NCI-H187 treated with DMSO at 0.1 percent for 48 hours (cell line): Measurements from ENCODE around the gene RNMT.
"Not testable (repeated sequence)": the region's sequence is repeated elsewhere in the genome, so short reads cannot be mapped to it uniquely, and the experiment has no call there.

Experiments
- DNase-seq: peaks from one replicate; lab custom pipeline; 2025; lab: John Stamatoyannopoulos, UW

RNMT gene

GRCh38 chr18:13726232-13726971, at the start of gene RNMT, which contains the start of gene FAM210A:
Gene RNMT (plus strand): TSS chr18:13726673. CDS start chr18:13731518, 4,845 bp downstream.
Gene FAM210A (minus strand): TSS chr18:13726558. CDS start chr18:13682077, 44,481 bp downstream.
- peak; percentile 22 for DNase-seq

GRCh38 chr18:13677350-13677749, 49.1 kb upstream of the RNMT start:
- DNase-seq, result not testable (repeated sequence)

- no peak for DNase-seq
Measured at GRCh38 chr18:13680612-13681011, 45.9 kb upstream of the RNMT start.

- no peak for DNase-seq
Measured at GRCh38 chr18:13681701-13682100, 44.8 kb upstream of the RNMT start.

GRCh38 chr18:13684546-13684945, 41.9 kb upstream of the RNMT start:
- no peak for DNase-seq

DNA sequence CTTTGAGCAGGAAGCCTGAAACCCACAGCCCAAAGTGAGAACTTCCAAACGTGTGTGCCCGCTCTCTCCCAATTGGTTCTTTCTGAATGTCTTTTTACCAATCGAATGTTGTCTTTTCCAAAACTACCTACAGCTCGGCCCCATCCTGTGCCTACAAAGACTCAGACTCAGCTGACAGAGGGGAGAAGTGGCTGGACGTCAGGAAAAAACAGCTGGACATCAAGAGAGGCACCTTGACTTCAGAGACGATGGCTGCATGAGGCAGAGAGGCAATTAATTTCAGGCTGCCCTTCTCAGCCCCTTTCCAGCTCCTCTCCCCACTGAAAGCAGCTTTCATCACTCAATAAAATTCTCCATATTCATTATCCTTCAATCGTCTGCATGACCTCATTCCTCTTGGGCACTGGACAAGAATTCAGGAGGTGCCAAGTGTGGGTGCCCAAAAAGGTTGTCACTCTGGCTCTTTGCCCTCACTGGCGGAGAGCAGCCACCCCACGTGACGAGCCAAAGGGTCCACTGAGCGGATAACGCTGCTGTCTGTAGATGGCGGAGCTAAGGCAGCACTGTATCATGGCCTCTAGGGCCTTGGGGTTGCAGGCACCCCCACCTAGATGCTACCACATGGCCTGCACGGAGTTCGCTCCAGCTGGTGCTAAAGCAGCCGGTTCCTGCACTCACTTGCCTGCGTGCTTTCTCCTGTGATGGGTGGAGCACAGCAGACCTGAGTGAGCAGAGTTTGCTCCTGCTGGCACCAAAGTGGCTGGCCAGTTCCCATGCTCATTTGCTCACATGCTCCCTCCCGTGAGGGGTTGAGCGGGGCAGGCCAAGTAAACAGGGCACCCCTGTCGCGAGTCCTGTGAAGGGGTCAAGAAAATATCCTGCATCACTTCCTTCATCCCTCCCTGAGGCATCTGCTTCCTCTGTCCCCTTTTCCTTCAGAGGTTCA, 38.0 kb upstream of the RNMT start:
- DNase-seq, result no peak

DNA sequence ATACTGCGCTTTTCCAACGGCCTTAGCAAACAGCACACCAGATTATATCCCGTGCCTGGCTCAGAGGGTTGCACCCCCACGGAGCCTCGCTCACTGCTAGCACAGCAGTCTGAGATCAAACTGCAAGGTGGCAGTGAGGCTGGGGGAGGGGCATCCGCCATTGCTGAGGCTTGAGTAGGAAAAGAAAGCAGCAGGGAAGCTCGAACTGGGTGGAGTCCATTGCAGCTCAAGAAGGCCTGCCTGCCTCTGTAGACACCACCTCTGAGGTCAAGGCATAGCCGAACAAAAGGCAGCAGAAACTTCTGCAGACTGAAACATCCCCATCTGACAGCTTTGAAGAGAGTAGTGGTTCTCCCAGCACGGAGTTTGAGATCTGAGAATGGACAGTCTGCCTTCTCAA, 36.4 kb upstream of the RNMT start:
- not testable (repeated sequence) for DNase-seq

DNA sequence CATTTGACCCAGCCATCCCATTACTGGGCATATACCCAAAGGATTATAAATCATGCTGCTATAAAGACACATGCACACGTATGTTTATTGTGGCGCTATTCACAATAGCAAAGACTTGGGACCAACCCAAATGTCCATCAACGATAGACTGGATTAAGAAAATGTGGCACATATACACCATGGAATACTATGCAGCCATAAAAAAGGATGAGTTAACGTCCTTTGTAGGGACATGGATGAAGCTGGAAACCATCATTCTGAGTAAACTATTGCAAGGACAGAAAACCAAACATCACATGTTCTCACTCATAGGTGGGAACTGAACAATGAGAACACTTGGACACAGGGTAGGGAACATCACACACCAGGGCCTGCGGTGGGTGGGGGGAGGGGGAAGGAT, 31.1 kb upstream of the RNMT start:
- not testable (repeated sequence) for DNase-seq

GRCh38 chr18:13696961-13697360, 29.5 kb upstream of the RNMT start:
- no peak for DNase-seq

GRCh38 chr18:13700153-13700552, 26.3 kb upstream of the RNMT start:
- DNase-seq, result no peak

DNA sequence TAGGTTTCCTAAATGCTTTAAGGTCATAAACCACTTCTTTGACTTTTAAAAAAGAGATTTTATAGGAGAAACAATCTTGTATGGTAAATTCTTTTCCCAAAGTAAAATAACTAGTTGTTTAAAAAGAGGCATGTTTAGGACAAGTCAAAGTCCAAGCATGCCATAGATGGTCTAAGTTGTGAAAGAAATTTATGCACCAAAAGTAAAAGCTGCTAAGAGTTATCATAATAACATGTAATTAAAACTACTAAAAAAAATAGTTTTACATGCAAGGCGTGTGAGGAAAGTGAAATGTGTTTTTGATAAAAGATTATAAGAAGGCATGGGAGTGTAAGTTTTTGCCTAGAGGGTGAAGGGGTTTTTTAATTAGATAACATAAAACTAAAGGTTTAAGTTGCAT, 22.6 kb upstream of the RNMT start:
- no peak for DNase-seq

DNA sequence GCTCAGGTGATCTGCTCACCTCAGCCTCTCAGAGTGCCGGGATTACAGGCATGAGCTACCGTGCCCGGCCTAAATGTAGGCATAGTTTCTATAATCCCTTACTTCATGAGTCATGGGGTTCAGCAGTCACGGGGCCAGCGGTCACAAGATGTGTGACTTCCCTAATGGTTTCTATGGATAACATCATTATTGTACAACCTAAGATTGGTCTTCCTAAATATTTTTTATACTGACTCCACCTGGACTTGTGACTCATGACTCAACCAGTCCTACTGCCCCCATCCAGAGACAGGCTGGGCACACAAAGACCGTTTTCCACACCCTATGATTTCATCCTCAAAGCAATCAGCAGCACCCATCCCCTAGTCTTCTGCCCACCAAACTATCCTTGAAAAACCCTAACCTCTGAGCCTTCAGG, 16.1 kb upstream of the RNMT start:
- no peak for DNase-seq

DNA sequence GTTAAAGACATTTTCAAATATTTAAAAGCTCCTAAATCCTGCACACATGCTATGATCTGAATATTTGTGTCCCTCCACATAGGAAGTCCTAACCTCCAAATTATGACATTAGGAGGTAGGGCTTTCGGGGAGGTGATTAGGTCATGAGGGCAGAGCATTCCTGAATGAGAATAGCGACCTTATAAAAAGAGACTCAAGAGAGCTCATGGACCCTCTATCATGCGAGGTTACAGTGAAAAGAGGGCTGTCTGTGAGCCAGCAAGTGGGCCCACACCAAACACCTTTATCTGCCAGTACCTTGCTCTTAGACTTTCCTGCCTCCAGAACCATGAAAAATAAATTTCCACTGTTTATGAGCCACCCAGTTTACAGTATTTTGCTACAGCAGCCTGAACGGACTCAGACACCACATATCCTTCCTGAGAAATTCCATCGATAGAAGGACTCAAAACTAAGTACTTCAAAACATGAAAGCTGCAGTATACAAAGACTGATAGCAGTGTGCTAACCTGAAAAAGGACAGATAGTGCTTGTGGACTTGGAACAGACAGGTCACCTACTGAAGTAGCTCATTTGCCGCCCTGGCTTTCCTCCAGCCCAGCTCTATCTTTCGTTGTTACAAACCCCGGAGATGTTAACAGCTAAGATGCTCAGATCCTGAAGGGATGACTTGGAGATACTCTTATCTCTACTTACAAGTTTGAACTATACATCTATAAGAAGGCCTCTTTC, 13.9 kb upstream of the RNMT start:
- DNase-seq, result no peak

DNA sequence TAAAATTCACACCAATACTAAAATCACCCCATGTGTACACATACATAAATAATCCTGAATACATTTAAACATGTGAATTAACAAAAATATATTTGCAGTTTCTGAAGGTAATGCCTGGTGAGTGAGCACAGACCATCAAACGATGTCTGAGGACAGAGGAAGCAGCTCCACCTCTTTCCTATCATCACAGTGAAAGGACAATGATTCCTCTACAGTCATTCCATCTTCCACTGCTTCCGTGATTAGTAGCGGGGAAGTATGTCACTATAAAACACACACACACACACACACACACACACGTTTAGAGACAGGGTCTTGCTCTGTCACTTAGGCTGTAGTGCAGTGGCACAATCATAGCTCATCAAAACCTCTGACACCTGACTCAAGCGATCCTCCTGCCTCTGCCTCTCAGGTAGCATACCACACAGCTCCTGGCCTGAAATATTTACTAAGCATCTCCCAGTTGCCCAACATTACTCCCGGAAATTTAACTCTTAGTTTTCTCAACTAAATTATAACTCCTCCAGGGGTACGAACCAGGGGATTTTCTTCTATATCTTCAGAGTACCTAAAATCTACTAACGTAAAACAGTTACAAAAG, 12.9 kb upstream of the RNMT start:
- no peak for DNase-seq

- no peak for DNase-seq
Measured at GRCh38 chr18:13715330-13715729, 11.1 kb upstream of the RNMT start.

DNA sequence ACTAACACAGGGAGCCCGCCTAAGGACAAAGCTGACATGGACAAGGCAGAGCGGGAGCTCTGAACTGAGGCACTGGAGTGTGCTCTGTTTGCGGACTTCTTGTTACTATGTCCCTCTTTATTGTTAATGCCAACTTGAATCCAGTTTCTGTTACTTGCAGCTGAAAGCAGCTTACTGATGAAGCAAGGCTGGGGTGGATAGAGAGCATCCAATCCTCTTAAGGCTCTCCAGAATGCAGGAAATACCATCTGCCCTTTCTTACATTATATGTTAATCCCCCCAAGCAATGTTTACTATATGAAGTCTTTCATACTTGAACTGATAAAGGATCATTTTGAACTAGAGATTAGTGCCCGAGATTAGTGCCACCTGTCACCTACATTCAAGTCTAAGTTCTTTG, 9.6 kb upstream of the RNMT start:
- DNase-seq, result no peak

GRCh38 chr18:13720123-13720522, 6.3 kb upstream of the RNMT start:
- no peak for DNase-seq

DNA sequence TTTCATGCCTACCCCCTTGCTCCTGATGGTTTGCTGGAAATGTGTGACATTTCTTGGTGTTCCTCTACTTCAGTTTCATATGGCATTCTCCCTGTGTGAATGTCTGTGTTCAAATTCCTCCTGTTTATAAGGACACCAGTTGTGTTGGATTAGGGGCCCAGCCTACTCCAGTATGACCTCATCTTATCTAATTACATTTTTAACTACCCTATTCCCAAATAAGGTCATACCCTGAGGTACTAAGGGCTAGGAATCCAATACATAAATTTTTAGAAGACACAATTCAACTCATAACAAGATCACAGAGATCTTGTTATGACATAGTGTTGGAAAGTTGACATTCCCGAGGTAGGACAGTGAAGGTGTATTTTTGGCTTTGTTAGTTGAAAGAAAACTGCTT, 5.6 kb upstream of the RNMT start:
- DNase-seq, result no peak

DNA sequence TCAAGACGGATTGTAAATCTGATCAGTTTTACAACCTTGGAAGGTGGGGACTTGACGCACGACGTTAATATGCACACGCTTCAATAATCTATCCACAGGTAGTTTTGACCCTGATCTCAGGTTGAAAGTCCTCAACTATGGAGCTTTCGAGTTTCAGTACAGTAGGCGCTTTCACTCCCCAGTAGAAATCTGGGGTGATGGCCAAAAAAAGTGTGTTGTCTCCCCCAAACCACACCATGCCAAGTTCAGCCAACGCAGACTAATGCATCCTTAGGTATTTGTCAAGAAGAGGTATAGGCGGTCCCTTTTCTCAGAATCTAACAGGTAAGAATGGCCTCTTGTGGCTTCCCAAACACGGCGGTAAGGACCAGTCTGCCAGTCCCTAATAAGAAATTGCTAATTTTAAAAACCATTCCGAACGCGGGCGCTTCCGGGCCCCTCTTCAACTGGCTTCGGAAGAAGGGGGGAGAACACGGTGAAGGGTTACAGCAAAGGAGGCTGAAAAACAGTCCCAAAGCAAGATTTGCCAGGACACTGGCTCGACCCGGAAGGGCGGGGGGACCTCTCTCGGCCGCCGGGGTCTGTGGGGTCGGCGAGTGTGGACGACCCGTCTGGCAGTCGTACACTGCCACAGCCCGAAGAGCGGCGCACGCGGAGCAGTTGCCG, 774 bp upstream of the RNMT start:
- DNase-seq, result no peak

GRCh38 chr18:13726972-13727331, 479 bp downstream of the RNMT start:
- no peak for DNase-seq

DNA sequence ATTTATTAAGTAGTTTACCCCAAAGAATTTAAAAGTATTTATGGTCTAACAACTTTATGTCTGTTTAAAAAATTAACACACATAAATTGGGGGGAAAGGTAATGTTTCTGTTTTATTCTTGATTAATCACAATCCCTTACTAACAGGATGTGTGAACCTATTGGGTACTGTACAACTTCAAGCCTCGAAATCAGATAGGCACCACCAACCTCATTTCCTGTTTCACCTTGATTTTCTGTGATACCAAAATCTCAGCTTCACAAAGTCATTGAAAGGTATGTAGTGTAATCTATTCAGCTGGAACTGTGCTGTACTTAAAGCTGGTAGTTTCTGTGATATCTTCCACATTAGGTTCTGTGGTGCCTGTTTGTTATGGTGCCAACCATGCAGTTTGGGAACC, 4.0 kb downstream of the RNMT start:
- no peak for DNase-seq
